ENCODE results near the gene ALKBH6.

ALKBH6 gene

DNA sequence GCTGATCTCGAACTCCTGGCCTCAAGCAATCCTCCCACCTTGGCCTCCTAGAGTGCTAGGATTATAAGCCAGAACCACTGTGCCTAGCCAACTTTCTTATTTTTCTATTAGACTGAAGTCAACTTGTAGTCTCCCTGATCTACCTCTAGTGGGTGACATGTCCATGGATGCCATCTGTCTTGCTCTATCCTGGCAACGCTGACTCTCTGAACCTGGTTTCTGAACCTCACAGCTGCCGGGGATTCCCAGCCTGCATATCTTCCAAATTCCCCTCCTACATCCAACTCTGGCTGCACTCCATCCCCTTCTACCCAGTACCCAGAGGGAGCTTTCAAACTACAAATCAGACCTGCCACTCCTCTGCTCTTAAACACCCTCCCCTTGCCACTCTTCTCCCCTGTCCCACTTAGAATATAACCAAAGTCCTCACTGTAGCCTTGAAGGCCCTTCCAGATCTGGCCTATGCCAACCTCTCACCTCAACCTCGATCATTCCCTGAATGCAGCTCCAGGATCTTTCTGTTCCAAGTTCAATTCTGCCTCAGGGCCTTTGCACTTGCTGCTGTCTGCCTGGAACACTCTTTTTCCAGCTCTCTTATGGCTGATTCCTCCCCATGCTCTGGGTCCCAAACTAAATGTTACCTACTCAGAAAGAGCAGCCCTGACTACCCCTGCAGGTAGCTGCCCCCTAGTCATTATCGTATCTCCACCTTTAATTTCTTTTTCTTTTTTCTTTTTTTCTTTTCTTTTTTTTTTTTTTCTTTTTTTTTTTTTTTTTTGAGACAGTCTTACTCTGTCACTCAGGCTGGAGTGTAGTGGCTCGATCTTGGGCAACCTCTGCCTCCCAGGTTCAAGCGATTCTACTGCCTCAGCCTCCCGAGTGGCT lies 16.5 kb upstream of the ALKBH6 start:
- DNase-seq, result peak in 1 of 14 donors; percentile 46

DNA sequence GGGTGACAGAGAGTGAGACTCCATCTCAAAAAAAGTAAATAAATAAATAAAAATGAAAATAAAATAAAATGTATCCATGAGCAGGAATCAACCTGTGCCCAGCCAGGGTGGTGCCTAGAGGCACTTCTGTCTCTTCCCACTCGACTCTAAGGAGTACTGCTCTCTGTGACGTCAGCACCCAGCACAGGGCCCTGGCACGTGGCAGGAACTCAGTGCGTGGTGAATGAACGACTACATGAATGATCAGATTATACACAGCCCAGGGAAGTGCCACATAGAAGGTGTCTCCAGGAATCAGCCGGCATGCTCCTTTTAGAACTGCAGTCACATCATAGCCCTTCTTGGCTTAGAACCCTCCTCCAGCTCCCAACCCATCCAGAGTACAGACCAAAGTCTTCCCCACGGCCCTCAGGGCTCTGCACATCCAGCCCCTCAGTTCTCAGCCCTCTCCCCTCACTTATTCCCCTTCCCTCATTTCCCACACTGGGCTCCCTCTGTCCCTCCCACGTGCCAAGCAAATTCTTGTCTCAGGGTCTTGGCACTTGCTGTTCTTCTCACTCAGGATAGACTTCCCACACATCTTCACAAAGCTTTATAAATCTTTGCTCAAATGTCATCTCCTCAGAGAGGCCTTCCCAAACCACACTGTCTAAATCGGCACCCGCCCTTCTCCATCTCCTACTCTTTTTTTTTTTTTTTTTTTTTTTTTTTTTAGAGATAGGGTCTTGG lies 14.5 kb upstream of the ALKBH6 start:
- peak in 1 of 14 donors; percentile 6 for DNase-seq

DNA sequence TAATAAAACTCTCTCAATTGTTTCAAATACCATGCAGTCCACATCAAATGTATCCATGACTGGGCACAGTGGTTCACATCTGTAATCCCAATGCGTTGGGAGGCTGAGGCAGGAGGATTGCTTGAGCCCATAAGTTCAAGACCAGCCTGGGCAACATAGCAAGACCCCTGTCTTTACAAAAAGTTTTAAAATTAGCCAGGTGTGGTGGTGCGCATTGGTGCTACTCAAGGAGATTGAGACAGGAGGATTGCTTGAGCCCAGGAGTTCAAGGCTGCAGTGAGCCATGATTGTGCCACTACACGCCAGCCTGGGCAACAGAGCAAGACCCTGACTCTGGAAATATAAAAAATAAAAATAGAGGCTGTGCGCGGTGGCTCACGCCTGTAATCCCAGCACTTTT lies 13.7 kb upstream of the ALKBH6 start:
- no peak for DNase-seq

DNA sequence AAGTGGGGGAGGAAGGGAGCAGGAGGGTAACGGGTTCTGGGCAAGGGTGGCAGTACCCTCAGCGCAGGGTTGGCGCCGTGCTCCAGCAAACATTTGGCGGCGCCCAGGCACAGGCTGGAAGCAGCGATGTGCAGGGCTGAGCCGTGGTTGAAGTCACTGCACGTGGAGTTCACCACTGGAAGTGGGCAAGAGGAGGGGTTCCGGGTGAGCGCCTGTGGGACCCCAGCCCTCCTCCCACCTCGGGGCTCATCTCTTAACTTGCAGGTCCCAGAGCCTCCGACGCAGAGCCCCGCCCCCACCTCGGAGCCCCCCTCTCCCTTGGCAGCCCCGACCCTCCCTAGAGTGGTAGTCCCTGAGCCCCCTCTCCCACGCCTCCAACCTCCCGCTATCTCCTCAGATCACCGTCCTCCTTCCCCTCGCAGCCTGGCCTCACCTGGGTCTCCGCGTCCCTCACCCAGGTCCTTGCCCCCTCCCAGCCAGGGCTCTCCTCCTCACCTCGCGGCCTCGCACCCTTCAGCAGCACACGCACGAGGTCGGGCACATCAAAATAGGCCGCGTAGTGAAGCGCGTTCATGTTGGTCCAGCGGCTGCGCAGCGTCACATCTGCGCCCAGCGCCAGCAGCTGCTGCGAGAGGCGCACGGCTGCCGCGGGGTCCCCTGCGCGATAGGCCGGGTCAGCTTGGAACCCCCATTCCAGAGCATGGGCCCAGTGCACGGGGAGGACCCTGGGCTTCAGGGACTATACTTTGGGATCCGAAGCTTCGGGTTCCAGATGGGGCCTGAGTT lies 12.3 kb upstream of the ALKBH6 start:
- DNase-seq, result no peak

DNA sequence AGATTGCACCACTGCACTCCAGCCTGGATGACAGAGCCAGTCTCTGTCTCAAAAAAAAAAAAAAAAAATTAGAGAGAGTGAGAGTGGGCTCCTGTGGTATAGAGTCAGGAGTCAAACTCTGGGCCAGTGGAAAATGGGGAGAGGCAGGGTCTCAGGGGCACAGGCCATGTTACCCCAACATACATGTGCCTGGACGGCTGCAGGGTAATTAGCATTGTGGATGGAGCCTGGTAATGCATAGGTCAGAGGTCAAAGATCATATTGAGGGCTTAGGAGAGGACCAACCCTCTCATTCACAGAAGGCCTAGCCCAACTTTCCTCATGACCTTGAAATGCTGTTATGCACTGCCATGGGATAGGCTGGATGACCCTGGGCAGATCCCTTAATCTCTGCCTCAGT lies 11.5 kb upstream of the ALKBH6 start:
- no peak for DNase-seq

DNA sequence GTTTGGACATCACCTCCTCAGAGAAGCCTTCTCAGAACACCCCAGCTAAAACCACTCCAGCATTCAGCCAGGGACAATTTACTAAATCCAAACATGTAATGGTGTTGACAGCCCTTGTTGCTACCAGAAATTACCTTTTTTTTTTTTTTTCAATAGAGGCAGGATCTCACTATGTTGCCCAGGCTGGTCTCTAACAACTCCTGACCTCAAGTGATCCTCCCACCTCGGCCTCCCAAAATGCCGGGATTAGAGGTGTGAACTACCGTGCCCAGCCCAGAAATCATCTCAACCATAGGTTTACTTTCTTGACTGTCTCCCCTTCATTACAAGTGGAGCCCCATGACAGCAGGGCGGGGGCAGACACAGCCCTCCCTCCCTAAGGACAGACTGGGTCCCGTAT lies 9.4 kb upstream of the ALKBH6 start:
- no peak for DNase-seq

DNA sequence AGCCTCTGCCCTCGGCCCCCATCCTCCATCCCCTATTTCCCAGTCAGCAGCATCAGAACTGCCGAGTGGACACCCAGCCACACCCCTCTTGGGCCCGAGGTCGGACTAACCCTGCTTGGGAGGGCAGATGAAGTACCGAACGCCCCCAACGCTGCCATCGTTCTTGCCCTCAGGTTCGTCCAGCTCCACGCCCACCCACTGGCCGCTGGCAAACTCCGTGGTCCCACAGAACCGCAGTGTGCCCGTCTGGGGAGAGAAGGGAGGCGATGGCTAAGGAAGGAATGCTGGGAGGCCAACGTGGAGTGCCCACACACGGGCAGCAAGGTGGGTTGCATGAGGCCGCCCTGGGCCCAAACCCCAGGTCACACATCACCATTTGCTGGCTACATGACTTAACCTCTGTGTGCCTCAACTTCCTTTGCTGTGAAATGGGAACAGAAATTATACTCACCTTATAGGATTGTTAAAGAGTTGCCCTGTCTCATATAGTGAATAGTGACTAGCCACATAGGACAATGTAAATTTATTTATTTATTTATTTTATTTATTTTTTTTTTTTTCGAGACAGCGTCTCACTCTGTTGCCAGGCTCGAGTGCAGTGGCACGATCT lies 5.2 kb upstream of the ALKBH6 start:
- no peak for DNase-seq

DNA sequence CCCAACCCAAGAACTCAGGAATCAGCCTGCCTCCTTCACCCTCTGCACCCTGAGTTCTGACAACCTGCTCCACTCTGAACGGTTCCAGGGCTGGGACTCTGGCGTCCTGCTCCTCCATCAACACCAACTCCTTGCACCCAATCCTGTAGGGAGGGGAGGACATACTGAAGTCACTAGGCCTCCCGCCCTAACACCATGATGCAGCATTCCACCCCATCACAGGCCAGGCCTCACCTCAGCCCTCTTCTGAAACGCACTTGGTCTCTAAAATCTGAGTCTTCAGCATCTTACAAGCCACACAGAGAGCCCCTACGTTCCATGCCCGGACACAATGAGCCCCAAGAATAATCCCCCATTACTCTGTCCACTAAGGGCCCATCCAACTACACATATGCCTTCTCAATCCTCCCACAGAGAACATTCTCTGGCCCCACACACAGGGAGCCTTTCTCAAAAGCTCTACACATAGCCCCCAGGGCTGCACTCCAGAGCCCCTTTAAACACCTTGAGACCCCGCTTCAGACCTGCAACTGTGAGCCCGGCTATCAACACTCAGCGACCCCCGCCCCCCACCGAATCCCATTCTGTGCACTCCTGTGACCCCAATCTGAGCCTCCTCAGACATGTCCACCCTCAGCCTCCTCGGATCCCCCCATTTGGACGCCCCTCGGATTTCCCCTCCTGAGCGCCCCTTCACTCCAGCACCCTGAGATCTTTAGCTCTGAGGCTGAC lies 567 bp downstream of the ALKBH6 start:
- no peak for DNase-seq

DNA sequence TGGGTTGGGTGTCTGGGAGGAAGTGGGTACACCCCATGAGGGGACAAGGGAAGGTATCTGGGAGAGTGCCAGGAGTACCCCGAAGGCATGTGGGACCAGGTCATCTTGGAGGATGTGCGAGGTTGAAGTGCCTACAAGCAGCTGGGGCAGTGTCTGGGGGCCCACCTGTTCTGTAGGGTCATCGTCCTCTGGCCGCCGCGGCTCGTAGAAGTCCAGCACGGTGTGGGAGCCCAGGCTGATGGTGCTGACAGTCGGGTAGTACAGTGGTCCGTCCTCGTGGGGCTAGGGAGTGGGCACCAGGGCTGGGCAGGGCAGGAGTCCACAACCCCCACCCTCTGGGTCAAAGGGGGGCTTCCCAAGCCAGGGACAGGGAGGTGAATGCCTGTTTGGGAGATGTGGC lies 3.6 kb downstream of the ALKBH6 start:
- DNase-seq, result no peak

DNA sequence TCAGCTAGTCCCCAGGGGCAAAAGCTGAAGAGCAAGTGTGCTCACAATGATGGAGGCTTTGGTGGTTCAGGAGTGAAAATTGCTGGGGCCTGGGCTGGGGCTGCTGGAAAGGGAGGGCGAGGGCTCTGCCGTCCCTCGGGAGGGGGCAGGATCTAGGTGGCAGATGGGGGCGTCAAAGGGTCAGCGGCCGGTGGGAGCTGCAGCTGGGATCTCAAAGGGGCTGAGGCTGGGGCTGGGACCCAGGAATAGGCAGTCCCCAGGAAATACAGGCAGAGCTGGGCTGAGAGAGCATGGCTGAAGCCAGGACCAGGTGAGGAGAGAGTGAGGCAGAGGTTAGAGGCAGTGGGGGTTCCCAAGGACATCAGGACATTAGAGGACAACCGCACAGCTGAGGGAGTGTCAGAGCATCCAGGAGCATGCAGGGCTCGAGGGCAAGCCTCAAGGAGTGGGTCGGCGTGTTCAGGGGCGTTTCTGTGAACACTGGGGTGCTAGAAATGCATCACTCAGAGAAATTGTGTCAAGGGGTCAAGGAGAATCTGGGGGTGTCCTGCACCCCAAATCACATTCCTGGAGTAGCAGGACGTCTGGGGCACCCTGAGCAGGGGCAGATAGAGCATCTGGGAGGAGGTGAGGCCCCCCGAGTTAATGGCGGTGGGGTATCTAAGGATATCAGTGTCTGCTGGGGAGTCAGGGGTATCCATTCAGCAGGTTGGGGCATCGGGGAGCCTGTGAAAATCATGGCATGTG lies 4.2 kb downstream of the ALKBH6 start:
- DNase-seq, result no peak

DNA sequence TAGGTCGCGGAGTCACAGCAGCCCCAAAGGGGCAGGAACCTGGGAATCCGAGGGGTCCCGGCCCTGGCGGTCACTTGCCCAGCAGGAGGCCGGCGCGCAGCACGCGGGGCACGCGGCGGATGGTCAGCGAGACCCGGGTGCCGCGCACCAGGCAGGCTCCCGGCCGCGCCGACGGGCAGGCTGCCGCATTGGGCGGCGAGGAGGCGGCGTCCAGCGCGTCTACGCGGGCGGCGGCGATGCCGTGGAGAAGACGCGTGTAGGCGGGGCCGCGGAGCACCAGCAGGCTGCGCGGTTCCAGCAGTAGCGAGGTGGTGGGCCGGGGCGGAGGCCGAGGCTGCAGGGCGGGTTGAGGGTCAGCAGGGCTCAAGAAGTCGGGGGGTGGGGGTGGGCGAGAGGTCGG lies 4.8 kb downstream of the ALKBH6 start:
- peak in 8 of 14 donors; percentile 5 to 74 (median 25) for DNase-seq

DNA sequence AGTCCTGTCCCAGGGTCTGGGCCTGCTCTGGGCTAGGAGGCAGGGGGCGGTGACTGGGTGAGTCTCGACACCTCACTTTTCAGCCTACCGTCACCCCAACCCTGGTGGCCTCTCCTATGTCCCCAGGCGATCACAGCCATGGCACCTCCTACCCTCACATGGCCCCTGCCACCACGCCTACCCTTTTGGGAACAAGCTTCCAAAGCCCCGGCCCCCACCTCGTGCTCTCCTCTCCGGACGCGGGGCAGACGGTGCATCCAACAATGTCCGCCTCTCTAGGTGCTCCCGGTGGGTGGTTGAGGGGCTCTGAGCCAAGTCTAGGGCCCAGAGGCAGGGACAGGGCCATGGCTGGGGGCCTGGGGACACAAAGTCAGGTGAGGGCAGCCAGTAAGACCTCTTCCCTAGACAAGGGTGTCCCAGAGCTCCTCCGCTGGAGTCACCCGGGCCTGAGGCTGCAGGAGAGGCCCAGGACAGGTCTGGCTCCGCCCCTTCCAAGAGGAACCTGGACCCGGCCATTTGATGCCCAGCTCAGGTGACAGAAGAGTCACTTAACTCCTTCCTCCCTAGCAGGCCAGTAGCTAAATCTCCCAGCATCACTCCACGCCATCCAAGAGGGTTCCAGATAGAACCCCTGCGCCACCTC lies 5.6 kb downstream of the ALKBH6 start, which contains the start of gene SYNE4:
Gene SYNE4, minus strand, starts transcription at position 478 of the 643 bp plus-strand sequence. Its CDS starts 132 bp downstream, at position 346.
- peak in 5 of 14 donors; percentile 4 to 88 (median 7) for DNase-seq

DNA sequence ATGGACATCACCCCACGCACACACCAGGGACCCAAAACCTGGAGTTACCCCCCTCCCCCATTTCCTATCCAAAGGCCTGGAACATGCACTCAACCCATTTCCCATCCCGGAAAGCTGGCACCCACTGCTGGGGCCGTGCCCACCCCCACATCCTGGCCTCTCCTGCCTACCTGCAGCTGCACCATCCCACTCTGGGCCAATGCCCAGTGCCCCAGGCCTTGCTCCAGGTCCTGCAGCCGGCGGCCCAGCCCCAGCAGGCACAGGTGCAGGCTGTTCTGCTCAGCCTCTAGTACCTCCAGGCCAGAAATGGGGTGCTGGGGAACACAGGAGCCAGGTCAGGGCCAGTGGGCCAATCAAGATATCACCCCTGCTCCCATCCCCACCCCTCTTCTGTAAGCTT lies 7.1 kb downstream of the ALKBH6 start:
- no peak for DNase-seq

DNA sequence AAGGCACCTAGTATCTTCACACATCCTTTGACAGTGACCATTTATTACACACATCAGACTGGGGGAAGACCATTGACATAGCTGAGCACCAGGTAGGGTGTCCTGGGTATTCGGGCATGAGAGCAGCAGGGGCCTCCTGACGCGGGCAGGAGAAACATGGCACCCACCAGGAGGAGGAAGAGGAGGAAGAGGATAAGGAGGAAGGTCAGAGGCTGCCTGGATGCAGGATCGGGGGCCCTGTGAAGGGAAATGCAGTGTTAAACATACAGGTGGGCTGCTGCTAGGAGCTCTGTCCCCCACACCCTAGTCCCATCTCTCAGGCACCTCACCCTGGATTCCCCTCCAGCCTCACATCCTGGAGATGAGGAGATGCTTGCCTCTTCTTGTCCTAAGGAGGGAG lies 10.7 kb downstream of the ALKBH6 start:
- no peak for DNase-seq

DNA sequence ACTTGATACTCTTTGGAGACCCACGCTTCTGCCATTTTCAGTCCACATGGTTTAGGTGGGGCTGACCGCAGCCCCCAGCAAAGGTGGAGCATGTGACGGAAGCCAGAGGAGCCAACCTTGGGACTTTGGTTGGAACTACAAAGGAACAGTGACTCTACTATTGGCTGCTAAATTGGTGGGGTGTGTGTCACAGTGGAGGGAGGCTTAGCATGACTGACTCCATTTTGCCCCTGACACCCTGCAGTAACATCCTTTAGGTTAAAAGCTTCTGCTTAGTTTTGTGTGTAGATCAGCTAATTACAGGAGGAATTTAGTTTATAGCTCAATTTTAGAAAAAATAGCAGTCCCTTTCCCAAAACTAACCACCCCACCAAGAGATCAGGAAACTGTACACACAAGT lies 12.4 kb downstream of the ALKBH6 start:
- DNase-seq, result no peak

DNA sequence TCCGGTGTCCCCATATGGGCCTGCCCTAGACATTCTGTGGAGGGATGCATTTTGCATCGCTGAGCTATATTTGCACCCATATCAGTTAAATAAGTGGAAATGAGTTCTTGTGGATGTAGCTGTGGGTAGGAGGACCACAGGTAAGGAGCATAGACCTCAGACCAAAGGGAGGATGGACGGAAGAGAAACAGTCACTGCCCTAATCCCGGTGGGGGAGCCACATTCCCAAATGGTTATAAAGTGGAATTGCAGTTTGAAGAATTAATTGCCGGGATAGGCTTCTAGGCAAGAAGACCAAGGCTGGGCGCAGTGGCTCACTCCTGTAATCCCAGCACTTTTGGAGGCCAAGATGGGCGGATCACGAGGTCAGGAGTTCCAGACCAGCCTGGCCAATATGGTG lies 17.2 kb downstream of the ALKBH6 start:
- DNase-seq, result no peak

DNA sequence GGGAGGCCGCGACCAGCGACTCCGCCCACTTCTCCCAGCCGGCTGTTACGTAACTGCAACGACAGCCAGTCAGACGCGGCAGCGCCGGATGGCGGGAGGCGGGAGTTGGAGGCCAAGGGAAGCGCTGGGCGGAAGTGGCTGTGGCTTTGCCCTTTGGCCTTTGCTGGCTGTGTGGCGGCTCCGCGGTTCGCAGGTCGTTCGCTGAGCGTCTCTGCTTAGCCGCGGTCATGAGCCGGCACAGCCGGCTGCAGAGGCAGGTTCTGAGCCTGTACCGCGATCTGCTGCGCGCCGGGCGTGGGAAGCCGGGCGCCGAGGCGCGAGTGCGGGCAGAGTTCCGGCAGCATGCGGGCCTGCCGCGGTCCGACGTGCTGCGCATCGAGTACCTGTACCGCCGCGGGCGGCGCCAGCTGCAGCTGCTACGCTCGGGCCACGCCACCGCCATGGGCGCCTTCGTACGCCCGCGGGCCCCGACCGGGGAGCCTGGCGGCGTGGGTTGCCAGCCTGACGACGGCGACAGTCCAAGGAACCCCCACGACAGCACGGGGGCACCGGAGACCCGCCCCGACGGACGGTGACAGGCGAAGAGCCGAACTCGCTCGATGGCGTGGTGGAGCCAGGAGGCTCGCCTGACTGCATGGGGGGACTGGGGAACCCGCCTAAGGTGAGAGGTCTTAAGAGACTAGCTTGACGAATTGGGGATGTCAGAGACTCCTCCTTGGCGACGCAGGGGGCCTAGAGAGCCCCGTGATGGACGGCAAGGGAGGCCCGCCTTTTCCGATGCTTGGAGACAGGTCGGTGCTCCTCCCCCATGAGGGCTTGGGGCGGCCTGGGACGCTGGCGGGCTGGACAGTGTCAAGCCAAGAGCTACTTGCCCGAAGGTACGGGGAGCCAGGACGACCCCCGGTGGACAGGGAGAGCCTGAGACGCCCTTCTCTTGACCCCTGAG lies 18.7 kb downstream of the ALKBH6 start, which contains the start of gene SDHAF1:
Gene SDHAF1, plus strand, starts transcription at position 141 of the 946 bp plus-strand sequence. Its CDS starts 87 bp downstream, at position 228.
- DNase-seq, result peak; percentile 25 to 94 (median 90)

DNA sequence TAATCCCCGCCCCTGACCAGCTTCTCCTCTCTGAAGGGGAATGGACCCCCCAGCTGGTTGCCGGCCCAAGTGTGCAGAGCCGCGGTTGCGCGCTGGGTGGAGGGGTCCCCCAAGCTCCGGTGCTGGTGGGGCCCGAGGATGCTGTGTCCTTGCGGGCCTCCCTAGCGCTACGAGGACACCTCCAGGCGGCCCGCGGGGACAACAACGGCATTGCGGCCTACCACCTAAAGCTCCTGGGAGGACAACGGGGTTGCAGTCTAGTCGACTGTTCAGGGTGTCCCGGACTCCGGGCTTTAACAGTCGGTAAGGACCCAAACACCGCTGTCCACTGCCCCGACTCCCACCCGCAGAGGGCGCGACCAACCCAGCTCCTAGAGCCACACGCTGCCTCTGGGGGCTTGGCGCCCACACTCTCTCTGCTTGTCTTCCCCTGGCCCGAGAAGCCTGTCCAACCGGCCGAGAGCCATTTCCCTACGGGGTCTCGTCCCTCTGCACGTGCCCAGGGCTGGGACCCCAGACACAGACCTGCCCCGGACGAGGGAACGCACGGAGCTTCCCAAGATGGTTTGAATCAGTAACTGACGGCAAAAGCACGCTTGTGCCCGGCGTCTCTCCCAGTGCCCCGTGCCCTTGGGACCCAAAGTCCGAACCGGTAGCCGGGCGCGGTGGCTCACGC lies 20.0 kb downstream of the ALKBH6 start:
- peak in 5 of 14 donors; percentile 11 to 57 (median 21) for DNase-seq

Measured in C1 segment of cervical spinal cord (tissue), 14 donors.